KMS-11 (cell line): ENCODE results near the gene ESYT2.

Source experiments
- H2AFZ ChIP-seq: fragments of 200-600 bp; sonication (generic); 2 replicates; pipeline ENCODE4 v1.6.1; 2016; ENCODE audit warnings: antibody characterized with exemption, mixed run types, low read depth
- H3K27ac ChIP-seq: fragments of 200-600 bp; sonication (generic); 2 replicates; pipeline ENCODE4 v1.6.1; 2016; ENCODE audit warnings: mild to moderate bottlenecking, mixed run types
- H3K27me3 ChIP-seq: fragments of 200-600 bp; sonication (generic); 2 replicates; pipeline ENCODE4 v1.6.1; 2017; ENCODE audit warnings: mild to moderate bottlenecking, low read depth, mixed run types, moderate library complexity; ENCODE audit not compliant: insufficient read depth
- H3K36me3 ChIP-seq: fragments of 200-600 bp; sonication (generic); 2 replicates; pipeline ENCODE4 v1.6.1; 2017; ENCODE audit warnings: mild to moderate bottlenecking, mixed run types; ENCODE audit not compliant: insufficient read depth
- H3K4me1 ChIP-seq: fragments of 200-600 bp; sonication (generic); 2 replicates; pipeline ENCODE4 v1.6.1; 2016; ENCODE audit warnings: mild to moderate bottlenecking, low read depth, mixed run types; ENCODE audit not compliant: poor library complexity, severe bottlenecking
- H3K4me2 ChIP-seq: fragments of 200-600 bp; sonication (generic); 2 replicates; pipeline ENCODE4 v1.7.0; 2016; ENCODE audit warnings: mild to moderate bottlenecking, mixed run types
- H3K4me3 ChIP-seq: fragments of 200-600 bp; sonication (generic); IDR thresholded peaks from 2 replicates; pipeline ENCODE4 v1.6.1; 2017; ENCODE audit warnings: low read depth, low read length, mixed read lengths; ENCODE audit not compliant: insufficient read depth
- H3K79me2 ChIP-seq: fragments of 200-600 bp; sonication (generic); 2 replicates; pipeline ENCODE4 v1.6.1; 2016; ENCODE audit warnings: low read depth, mixed run types; ENCODE audit not compliant: insufficient read depth
- H3K9ac ChIP-seq: fragments of 200-600 bp; sonication (generic); 2 replicates; pipeline ENCODE4 v1.6.1; 2016; ENCODE audit warnings: mild to moderate bottlenecking, mixed run types
- H4K20me1 ChIP-seq: fragments of 200-600 bp; sonication (generic); 2 replicates; pipeline ENCODE4 v1.6.1; 2016; ENCODE audit warnings: mild to moderate bottlenecking, mixed run types; ENCODE audit not compliant: insufficient read depth
- CTCF ChIP-seq: fragments of 200-600 bp; sonication (generic); conservative IDR thresholded peaks from 2 replicates; pipeline ENCODE4 v1.6.1; 2017; ENCODE audit warnings: low read depth, mild to moderate bottlenecking, antibody characterized with exemption, low read length, moderate library complexity, mixed read lengths

Gene ESYT2

GRCh38 chr7:158816271-158816670, 13.0 kb downstream of the ESYT2 start:
- Histone ChIP-seq H3K36me3 (no peaks in the 10 kb centered on the region), H3K79me2 (peaks cover 48% of the 10 kb centered on the region), H3K4me3 (no peak overlapping the region), H4K20me1 (no peaks in the 10 kb centered on the region), H3K27me3 (no peaks in the 10 kb centered on the region), H2AFZ (no peak overlapping the region), H3K27ac (no peak overlapping the region), H3K4me1 (peaks cover 34% of the 10 kb centered on the region), H3K9ac (no peak overlapping the region), H3K4me2 (no peak overlapping the region)
- no peak for TF ChIP-seq CTCF

GRCh38 chr7:158815800-158816128, 13.5 kb downstream of the ESYT2 start:
- peaks cover 34% of the 10 kb centered on the region for H3K4me1 ChIP-seq
- no peaks in the 10 kb centered on the region for H3K36me3 ChIP-seq
- H3K4me2 ChIP-seq = no peak overlapping the region
- H3K27ac ChIP-seq = no peak overlapping the region
- no peak overlapping the region for H2AFZ ChIP-seq
- no peak overlapping the region for H3K9ac ChIP-seq
- H3K79me2 ChIP-seq = peaks cover 45% of the 10 kb centered on the region
- no peaks in the 10 kb centered on the region for H4K20me1 ChIP-seq
- TF ChIP-seq CTCF = no peak
- no peak overlapping the region for H3K4me3 ChIP-seq
- H3K27me3 ChIP-seq = no peaks in the 10 kb centered on the region

- Histone ChIP-seq H3K36me3 (no peaks in the 10 kb centered on the region), H3K27me3 (no peaks in the 10 kb centered on the region), H3K27ac (no peak overlapping the region), H3K79me2 (peaks cover 40% of the 10 kb centered on the region), H4K20me1 (no peaks in the 10 kb centered on the region), H3K4me3 (no peak overlapping the region), H3K9ac (no peak overlapping the region), H2AFZ (no peak overlapping the region), H3K4me1 (peaks cover 34% of the 10 kb centered on the region), H3K4me2 (no peak overlapping the region)
- no peak for TF ChIP-seq CTCF
Measured at GRCh38 chr7:158815083-158815799, 14.1 kb downstream of the ESYT2 start.

- Histone ChIP-seq H3K9ac (no peak overlapping the region), H3K36me3 (no peaks in the 10 kb centered on the region), H3K27me3 (no peaks in the 10 kb centered on the region), H2AFZ (no peak overlapping the region), H3K4me2 (no peak overlapping the region), H3K4me1 (peaks cover 34% of the 10 kb centered on the region), H4K20me1 (no peaks in the 10 kb centered on the region), H3K79me2 (peaks cover 34% of the 10 kb centered on the region), H3K27ac (no peak overlapping the region), H3K4me3 (no peak overlapping the region)
- TF ChIP-seq CTCF = no peak
Measured at GRCh38 chr7:158814637-158815036, 14.7 kb downstream of the ESYT2 start.
